ENCODE data around the gene RAB20.

Gene RAB20

DNA sequence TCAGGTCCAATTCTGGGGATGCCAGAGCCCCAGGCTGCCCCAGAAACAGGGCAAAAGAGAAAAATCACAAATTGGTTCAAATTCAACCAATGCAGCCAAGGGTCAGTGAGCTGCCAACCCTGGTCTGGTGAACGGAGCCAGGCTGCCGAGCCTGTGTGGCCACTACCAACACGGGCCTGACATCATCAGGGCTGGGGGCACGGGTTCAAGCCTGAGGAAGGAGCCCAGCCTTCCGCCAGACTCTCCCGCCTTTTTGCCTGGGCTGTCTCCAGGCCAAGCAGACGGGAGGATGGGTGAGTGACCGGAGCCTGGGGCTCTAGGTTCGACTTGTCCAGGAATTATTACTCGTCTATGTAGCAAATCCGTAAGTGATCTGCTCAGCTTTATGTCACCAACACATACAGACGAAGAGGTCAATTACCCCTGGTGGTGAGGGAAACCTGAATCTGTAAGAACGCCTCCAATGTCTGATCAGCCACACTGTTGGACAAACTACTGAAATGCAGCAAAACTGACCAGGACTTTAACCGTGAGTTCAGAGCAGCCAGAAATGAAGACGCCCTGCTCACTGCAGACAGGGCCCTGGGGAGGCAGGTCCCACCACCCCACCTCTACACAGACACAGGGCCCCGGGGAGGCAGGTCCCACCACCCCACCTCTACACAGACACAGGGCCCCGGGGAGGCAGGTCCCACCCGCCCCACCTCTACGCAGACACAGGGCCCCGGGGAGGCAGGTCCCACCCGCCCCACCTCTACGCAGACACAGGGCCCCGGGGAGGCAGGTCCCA is 31.8 kb downstream of the RAB20 start:
- DNase-seq (ENCODE audit: low read depth, low spot score): no peak

DNA sequence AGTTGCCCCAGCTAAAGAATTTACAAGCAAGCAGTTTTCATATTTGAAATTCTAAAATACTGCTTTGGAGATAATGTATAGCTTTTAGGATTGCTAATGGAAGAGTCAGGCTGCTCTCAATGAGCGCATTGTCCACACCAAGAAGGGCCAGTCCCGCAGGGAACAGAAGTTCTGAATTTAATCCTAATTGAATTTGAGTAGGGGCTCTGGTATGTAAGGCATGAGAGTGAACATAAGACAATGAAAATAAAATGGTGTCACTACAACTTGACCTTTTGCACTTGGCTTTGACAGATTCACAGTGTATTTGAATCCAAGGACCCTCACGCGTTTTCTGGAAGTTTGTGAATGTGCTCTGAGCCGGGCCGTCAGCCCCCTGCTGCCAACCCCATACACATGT is 32.6 kb downstream of the RAB20 start:
- DNase-seq (ENCODE audit: low read depth, low spot score): no peak

DNA sequence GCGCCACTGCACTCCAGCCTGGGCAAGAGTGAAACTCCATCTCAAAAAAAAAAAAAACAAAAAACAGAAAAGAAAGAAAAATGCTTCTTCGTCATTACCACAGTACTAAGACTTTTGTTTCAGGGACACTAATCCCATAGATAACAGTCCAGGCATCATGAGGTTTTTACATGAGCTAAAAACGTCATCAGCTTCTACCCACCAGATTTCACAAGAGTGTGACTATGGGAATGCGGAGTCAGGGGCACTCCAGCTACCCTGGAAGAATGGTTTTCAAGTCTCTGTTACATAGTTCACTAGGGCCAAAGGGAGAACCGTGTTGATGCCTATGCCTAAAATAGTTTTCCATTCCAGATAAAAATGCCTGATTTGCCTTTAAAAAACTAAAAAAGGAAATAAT is 33.2 kb downstream of the RAB20 start:
- DNase-seq (ENCODE audit: low read depth, low spot score): no peak

DNA sequence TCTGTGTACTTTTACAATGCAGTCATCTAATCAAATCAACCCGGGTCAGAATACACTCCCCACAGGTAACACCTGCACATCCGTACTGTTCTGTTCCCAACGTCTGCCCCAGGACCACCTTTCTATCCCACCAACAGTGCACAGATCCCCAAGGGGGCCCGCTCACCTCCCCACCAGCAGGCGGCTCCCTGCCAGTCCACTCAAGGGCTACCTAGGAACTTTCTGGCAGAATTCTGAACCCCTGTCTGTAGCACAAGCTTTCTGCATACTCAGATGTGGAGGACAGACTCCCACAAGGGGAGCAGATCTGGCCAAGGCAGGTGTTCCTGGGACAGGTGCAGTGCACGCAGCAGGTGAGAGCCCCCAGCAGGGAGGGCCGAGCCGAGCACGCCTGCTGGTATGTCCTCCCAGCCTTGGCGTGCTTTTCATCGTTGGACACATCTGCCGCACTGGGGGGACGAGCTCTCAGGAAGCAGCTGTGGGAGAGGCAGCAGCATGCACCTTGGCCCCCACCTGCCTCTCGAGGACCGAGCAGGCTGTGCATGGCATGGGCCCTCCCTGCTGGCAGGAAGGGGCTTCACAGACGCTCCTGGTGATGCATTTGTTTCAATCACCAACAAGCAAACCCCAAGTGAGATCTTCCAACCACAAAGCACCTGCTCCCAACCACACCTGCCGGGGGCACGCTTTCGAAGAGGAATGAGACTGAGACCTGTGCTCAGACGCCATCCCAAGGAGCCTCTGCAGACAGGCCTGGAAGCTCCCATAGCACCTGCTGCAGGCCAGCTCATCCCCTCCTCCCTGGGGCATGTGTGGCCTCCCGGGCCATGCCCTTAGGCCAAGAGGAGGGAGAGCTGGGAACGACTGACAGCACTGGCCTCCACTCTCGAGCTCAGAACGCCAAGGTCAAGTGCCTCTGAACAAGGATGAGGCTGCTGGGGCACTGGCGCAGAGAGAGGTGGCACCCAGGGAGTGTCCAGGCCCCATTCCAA is 35.9 kb downstream of the RAB20 start:
- DNase-seq (ENCODE audit: low read depth, low spot score): no peak

DNA sequence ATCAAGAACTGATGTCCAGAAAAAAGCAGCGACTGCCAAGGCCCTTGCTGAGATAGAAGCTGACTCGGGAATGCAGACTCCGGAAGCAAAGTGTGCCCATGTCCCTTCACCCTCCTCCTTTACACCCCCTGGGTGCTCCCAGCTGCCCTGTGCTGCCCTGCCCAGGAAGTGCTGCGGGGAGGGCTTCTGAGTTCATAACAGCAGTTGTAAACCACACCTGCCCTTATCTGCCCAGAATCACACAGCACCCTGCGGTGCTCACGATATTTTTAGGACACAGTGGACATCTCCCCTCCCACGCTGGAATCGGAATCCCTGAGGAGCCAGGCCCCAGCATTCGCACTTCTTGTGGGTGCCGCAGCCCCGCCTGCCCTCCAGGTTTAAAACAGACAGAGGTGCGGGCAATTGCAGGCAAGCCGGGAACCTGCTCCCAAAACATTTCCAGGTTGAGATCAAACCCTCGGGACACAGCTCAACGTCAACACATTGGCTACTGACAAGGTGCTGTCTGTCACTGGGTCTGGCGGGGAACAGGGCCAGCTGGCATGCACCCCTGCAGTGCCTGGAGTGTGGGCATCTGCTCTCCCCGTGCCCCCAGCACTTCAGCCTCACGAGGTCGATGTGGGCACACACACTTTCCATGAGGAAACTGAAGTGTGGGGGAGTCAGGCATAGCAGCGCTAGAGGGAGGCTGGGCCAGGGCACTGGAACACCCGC is 36.8 kb downstream of the RAB20 start:
- no peak for DNase-seq (ENCODE audit: low read depth, low spot score)

DNA sequence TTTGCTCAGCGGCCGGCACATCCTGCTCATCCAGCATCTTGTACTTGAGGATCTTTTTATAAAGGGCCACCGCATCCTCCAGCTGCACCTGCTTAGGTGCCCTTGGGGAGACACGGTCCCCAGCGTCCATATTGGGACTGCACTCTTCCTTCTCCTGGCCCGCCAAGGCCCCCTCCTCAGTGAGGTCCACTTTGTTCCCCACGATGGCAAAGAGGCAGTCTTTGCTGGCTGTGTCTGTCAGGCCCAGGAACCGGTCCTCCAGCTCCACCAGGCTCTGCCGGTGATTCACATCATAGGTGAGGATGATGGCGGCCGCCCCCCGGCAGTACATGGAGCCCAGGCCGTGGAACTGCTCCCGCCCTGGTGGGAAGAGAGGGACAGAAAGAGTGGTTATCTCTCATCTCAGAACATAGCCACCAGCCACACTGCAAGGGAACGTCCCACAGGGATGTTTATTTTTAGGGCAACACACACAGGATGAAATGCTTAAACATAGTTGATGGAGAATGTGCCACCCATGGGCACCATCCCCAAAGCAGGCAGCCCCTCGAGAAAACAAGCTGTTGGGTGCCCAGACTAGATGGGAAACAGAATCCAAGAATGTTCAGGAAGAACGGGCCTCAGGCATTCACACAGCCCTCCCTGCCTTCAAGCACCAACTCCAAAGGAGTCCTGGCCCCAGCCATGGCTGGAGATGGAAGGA is 37.5 kb downstream of the RAB20 start:
- no peak for DNase-seq (ENCODE audit: low read depth, low spot score)

DNA sequence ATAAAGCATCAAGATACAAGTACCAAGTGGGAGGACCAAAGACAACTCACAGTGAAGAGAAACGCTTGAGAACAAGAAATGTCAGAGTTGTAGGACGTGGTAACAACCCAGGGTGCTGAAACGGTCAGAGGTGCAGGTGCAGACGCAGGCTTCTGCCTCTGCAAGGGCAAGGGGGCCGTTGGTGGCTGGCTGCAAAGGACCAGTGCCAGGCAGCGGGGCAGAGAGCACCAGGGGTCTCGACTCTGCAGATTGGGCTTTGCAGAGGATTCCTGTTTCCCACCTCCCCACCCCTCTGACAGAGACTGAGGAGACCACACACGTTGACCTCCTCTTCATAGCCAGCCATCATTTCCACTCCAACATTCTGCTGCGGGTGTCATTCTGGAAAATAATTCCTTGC is 38.3 kb downstream of the RAB20 start:
- DNase-seq (ENCODE audit: low read depth, low spot score): no peak

DNA sequence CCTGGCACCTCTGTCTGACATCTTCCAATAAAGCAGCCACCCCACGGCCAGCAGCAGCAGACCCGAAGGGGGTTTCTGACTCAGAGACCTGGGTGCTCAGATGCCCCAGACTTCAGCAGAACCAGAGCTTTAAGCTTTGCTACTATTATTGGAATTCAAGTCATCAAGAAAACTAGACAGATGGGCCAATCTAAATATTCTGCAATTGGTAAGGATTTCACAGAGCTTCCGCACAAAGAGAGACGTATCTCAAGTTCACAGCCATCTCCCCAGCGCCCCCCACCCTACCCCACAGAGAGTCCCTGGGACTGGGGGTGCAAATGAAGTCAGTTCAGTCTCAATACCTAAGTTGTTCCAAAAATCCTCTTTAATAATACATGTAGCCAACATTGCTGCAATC is 38.8 kb downstream of the RAB20 start:
- DNase-seq (ENCODE audit: low read depth, low spot score): no peak

DNA sequence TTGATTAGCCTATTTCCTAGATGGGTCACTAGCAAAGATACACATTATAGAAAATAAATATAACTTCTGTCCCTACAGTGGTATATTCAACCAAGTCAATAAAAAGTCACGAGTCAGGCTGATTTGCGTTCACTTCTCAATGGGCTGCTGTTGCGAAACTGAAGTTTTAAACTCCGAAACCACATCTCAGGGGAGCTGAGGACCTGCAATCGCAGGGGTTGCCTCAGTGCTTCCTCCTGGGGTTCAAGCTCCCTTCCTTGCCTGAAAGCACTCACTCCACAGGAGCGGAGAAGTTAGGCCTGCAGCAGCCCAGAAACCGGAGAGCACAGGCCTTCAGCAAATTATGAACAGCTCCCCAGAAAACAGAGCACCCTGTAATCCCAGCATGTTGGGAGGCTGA is 39.6 kb downstream of the RAB20 start:
- no peak for DNase-seq (ENCODE audit: low read depth, low spot score)

DNA sequence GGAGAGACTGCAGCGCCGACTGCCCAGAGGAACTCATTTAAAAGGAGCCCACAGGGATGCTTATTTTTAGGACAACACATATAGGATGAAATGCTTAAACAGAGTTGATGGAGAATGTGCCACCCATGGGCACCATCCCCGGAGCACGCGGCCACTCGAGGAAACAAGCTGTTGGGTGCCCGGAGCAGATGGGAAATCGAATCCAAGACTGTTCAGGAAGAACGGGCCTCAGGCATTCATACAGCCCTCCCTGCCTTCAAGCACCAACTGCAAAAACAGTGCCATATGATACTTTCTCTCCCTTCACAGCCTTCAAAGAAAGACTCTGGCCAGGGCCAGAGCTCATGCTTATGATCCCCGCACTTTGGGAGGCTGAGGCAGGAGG is 40.2 kb downstream of the RAB20 start:
- no peak for DNase-seq (ENCODE audit: low read depth, low spot score)

DNA sequence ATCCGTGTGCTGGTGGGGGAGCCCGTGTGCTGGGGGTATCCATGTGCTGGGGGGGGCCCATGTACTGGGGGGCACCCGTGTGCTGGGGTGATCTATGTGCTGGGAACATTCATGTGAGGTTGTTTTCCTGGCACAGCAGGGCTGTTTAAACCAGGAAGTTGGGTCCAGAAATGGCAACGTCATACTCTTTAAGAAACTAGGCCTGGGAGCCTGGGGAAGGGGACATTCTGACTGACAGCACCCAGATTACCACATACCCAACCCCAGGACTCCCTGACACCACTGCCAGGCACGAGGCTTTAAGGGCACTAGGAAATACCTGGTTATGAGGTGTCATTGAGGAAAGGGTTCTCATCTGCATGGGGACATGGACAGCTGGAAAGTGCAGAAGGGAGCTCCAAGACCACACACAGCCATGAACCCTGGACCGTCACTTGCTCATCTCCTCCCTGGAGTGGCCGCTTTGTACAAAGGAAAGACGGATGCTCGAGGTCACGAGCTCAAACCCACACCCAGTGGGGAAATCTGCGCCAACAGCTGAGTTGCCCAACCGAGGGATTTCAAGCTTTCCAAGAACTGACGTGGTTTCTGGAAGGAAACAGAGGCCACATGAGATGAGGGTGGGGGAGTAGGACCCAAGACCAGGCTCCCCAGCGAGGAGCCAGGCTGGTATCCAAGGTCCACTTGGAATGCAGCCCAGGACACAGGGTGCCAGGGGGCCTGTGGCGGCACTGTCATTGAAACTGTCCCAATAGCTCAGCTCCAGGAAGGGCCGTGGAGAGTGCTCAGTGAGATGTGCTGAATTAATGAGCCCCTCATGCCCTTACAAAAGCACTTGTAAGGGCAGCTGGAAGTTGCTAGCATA is 40.9 kb downstream of the RAB20 start:
- DNase-seq (ENCODE audit: low read depth, low spot score): no peak

DNA sequence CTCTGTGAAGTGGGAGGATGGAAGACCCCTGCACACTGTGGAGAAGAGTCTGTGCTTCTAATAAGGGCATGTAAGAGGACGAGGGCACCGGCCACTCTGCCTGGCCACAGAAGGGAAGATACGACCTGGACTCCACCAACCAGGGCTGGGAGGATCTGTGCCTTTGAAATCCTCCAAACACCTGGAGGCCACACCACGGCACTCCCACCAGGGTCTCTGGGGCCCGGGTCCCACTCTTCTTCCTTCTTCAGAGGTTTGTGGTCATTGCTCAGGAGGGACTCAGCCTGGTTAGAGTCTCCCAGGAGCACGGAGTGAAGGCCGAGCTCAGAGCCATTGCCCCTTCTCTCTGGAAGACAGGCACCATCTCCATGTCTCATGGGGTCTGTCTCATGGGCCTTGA is 42.0 kb downstream of the RAB20 start:
- DNase-seq (ENCODE audit: low read depth, low spot score): no peak

DNA sequence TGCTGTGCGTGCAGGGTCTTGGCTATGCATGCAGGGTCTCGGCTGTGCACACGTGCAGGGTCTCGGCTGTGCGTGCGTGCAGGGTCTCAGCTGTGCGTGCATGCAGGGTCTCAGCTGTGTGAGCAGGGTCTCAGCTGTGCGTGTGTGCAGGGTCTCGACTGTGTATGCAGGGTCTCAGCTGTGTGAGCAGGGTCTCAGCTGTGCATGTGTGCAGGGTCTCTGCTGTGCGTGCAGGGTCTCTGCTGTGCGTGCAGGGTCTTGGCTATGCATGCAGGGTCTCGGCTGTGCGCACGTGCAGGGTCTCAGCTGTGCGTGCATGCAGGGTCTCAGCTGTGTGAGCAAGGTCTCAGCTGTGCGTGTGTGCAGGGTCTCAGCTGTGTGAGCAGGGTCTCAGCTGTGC is 42.5 kb downstream of the RAB20 start:
- no peak for DNase-seq (ENCODE audit: low read depth, low spot score)

DNA sequence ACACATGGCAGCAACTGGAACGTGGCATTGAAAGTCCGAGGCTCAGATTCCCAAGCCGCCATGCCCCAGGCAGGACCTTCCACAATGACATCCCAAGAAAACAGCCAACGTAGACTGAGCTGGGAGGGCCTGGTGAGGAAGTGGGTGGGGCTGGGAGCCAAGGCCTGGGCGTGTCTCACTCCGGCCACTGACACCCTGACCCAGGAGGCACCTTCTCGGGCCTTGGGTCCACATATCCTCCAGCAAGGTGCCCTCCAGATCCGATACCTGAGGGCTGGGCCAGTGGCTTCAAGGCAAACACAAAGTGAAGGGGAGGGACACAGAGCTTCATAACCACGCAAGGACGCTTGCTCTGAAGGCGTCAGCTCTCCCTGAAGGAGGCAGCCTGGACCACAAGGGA is 43.0 kb downstream of the RAB20 start:
- DNase-seq (ENCODE audit: low read depth, low spot score): no peak

DNA sequence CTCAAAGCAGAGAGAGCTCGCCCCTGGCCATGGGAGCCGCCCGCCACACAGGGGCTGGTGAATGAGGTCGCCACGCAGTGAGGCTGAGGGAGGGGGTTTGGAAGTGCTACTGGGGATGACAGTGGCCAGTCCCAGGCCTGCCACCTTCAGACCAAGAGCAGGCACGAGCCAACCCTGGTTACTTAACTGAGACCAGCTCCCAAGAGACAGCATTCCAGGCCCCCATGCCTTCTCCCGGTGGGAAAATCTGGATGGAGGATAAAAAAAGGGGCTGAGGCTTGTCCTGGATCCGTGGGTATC is 43.3 kb downstream of the RAB20 start:
- no peak for DNase-seq (ENCODE audit: low read depth, low spot score)

DNA sequence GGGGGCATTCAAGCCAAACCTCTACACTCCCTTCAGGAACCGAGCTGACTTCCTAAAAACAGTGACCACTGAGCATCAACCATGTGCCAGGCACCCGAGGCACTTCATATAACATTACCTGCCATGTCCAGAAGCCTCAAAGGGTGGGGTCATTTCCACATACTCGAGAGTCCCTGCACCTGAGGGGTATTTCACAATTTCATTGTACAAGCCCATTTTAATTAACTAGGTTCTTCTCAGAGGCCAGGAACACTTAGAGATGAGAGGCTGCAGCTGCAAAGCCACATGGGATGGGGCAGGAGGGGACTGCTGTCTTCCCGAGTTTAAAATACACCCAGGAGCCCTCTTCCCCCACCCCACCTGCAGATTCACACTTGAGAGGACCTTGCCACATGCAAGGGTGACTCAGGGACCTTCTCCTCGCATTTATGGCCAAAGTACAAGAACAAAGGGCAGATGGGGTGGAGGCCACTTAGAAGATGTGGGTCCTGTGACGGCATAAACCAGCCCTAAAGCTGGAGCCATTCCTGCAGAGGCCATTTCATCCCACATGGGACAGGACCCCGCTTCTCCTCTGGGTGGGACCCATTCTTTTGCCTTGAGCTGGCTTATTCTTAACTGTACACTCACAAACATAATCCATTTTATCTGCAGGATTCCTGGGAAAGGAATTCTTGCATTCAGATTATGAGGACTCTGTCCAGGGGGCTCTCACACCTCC is 43.9 kb downstream of the RAB20 start:
- DNase-seq (ENCODE audit: low read depth, low spot score): no peak

DNA sequence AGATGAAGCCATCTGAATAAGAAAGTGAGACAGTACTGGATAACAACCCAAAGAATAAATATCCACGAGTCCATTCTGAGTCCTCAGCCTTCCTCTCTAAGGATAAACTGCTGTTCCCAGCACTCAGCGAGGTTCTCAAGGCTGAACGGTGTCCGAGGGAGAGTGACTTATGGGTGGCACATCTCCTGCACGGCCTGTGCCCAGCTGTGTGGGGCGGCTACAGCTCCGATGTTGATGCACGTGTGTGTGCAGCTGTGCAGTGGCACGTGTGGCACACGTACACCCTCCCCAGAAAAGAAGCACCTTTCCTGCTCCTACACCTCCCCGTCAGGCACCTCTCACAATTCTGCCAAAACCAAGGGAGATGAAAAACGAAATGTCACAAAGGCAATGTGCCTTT is 45.0 kb downstream of the RAB20 start:
- no peak for DNase-seq (ENCODE audit: low read depth, low spot score)

DNA sequence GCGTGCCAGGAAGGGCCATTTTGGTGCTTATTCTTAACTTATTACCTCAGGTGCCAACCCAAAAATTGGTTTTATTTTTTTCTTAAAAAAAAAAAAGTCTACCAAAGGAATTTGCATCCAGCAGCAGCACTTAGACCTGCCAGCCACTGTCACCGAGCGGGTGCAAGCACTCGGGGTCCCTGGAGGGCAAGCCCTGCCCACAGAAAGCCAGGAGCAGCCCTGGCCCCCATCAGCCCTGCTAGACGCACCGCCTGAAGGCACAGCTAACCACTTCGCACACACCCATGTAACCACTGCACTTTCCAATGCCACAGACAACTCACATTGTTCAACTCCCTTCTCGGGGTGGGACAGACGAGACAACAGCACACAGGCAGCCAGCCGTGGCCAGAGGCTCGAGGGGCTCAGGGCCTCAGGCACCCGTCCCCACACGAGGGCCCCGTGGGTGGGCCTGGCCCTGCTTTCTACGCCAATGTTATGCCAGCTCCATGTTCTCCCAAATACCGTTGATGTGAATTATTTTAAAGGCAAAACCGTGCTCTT is 49.3 kb downstream of the RAB20 start:
- DNase-seq (ENCODE audit: low read depth, low spot score): no peak

DNA sequence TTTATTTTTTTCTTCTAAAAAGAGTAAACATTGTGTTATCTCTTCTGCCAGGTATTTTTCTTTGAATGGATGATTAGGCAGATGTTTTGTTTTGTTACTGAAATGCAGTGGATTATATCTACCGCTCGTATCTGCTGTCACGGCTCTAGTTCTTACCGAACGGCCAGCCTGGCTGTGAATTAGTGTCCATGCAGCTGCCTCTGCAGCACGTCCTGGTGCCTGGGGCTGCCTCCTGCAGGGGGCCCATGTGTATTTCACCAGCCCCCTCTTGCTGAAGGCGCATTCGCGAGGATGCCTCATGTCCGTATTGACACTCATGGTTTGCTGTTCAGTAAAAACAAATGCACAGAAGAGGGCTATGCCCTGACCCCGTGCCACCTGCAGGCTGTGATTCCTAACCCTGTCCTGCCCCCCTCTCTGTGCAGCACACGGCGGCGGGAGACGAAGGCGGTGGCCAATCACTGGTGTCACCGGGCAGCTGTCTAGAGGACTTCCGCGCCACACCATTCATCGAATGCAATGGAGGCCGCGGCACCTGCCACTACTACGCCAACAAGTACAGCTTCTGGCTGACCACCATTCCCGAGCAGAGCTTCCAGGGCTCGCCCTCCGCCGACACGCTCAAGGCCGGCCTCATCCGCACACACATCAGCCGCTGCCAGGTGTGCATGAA is 49.9 kb downstream of the RAB20 start:
- DNase-seq (ENCODE audit: low read depth, low spot score): no peak

Data from activated CD4-positive, CD25-positive, alpha-beta regulatory T cell treated with anti-CD3 and anti-CD28 coated beads, Interleukin-2, amount 50 U/mL, for 16 hours (primary cell).